PC-9 (cell line): ENCODE results near the gene MAGEA6.
"Not testable (repeated sequence)": the region's sequence is repeated elsewhere in the genome, so short reads cannot be mapped to it uniquely, and the experiment has no call there.

Experiments
- CTCF ChIP-seq: fragments of 200-600 bp; sonication (generic); conservative IDR thresholded peaks from 2 replicates; pipeline ENCODE4 v1.6.1; 2017; ENCODE audit warnings: mixed run types, antibody characterized with exemption, mild to moderate bottlenecking, moderate library complexity
- EZH2 ChIP-seq: fragments of 200-600 bp; sonication (generic); IDR thresholded peaks from 2 replicates; pipeline ENCODE4 v1.8.0; 2017; ENCODE audit warnings: antibody characterized with exemption, low read depth

GRCh38 chrX:152761582-152761981 is 7.9 kb downstream of the MAGEA6 start:
- TF ChIP-seq EZH2, CTCF: not testable (repeated sequence)
